Ovary (tissue), 3 donors: ENCODE measurements around the gene SNRNP48.

Experiments used
- CTCF ChIP-seq, 3 donors: fragments of 450-650 bp in 2 of 3; fragments of 200-600 bp in 1 of 3; IDR thresholded peaks; one replicate each; pipeline versions ENCODE4 v1.5.1 to v1.8.0; 2016 to 2022; ENCODE audit warnings: antibody characterized with exemption in 3 of 3, mild to moderate bottlenecking in 1 of 3
- EP300 ChIP-seq: sonication (generic); formaldehyde crosslinking; IDR thresholded peaks from one replicate; pipeline ENCODE4 v1.6.1; 2017; ENCODE audit warnings: antibody characterized with exemption
- POLR2A ChIP-seq: fragments of 450-650 bp; IDR thresholded peaks from one replicate; pipeline ENCODE4 v1.6.1; 2017; ENCODE audit warnings: antibody characterized with exemption, mild to moderate bottlenecking, moderate library complexity
- donor health status: DM: no; HTN: no; CAD: no.

GRCh38 chr6:7546020-7546369 is 44.0 kb upstream of the SNRNP48 start:
- TF ChIP-seq CTCF (IDR thresholded peaks at IDR 0.05) (no peak), POLR2A (no peak), EP300 (no peak)
